HG03575 (cell line): ENCODE results near the gene CXCR4.
"Not testable (repeated sequence)": the region's sequence is repeated elsewhere in the genome, so short reads cannot be mapped to it uniquely, and the experiment has no call there.

Experiments used
- ATAC-seq: cut with Tn5 transposase; IDR thresholded peaks from one replicate; pipeline ENCODE4 v1.9.1; 2021; ENCODE audit not compliant: unreplicated experiment, insufficient number of reproducible peaks, low FRiP score; ENCODE audit errors: extremely low read depth

CXCR4 gene

GRCh38 chr2:136087901-136088460 lies 30.0 kb downstream of the CXCR4 start:
- not testable (repeated sequence) for ATAC-seq

GRCh38 chr2:136086253-136087016 lies 31.5 kb downstream of the CXCR4 start:
- no peak for ATAC-seq

- ATAC-seq: no peak
These were observed 32.3 kb downstream of the CXCR4 start for GRCh38 chr2:136085453-136086209.

GRCh38 chr2:136081582-136082210 lies 36.3 kb downstream of the CXCR4 start:
- ATAC-seq: no peak

- ATAC-seq: no peak
These were observed 37.8 kb downstream of the CXCR4 start for GRCh38 chr2:136080114-136080513.

- no peak for ATAC-seq
These were observed 40.8 kb downstream of the CXCR4 start for GRCh38 chr2:136077107-136077506.

- ATAC-seq: no peak
These were observed 42.5 kb downstream of the CXCR4 start for GRCh38 chr2:136075476-136075875.

- no peak for ATAC-seq
These were observed 45.3 kb downstream of the CXCR4 start for GRCh38 chr2:136072621-136073020.

- not testable (repeated sequence) for ATAC-seq
These were observed 46.1 kb downstream of the CXCR4 start for GRCh38 chr2:136071887-136072286.

- ATAC-seq: no peak
These were observed 47.0 kb downstream of the CXCR4 start for GRCh38 chr2:136070913-136071312.

GRCh38 chr2:136069773-136070172 lies 48.2 kb downstream of the CXCR4 start:
- ATAC-seq: no peak

GRCh38 chr2:136068581-136069227 lies 49.2 kb downstream of the CXCR4 start:
- ATAC-seq: no peak

- ATAC-seq: no peak
These were observed 49.9 kb downstream of the CXCR4 start for GRCh38 chr2:136067897-136068580.

GRCh38 chr2:136067459-136067858 lies 50.5 kb downstream of the CXCR4 start:
- no peak for ATAC-seq

- no peak for ATAC-seq
These were observed 52.0 kb downstream of the CXCR4 start for GRCh38 chr2:136065907-136066306.

GRCh38 chr2:136065384-136065783 lies 52.6 kb downstream of the CXCR4 start:
- no peak for ATAC-seq
